Spleen (tissue), 13 donors: Measurements from ENCODE around the gene OR7G1. TPM values are rescaled to one million over a fixed set of nuclear protein-coding genes. Genes with fewer than 3 reads are reported as not detected.

Source experiments
- DNase-seq: peaks from one replicate; pipeline ENCODE4 v3.0.0-alpha.2; 2020
- H3K27ac ChIP-seq, 8 donors: fragments of 200-600 bp; sonication (generic) in 7 of 8; 1 replicate in 4 of 8; 2 replicates in 4 of 8; pipeline versions ENCODE4 v1.5.0 to v1.8.0; 2016 to 2021; ENCODE audit warnings: inconsistent platforms in 4 of 8, mild to moderate bottlenecking in 4 of 8, moderate library complexity in 1 of 8
- H3K27me3 ChIP-seq, 7 donors: fragments of 200-600 bp; sonication (generic) in 6 of 7; replicated peaks in 1 of 7; 1 replicate in 4 of 7; 2 replicates in 3 of 7; pipeline versions ENCODE4 v1.5.0 to v1.8.0; 2016 to 2021; ENCODE audit warnings: inconsistent platforms in 3 of 7, mild to moderate bottlenecking in 1 of 7
- H3K36me3 ChIP-seq, 6 donors: fragments of 200-600 bp; sonication (generic) in 5 of 6; 1 replicate in 4 of 6; 2 replicates in 2 of 6; pipeline versions ENCODE4 v1.5.0 to v1.8.0; 2016 to 2021; ENCODE audit warnings: inconsistent platforms in 2 of 6
- H3K4me1 ChIP-seq, 6 donors: fragments of 200-600 bp; sonication (generic) in 5 of 6; 1 replicate in 3 of 6; 2 replicates in 3 of 6; pipeline versions ENCODE4 v1.5.0 to v1.8.0; 2016 to 2021; ENCODE audit warnings: inconsistent platforms in 3 of 6
- H3K4me3 ChIP-seq, 8 donors: fragments of 200-600 bp; sonication (generic) in 7 of 8; 1 replicate in 4 of 8; 2 replicates in 4 of 8; pipeline versions ENCODE4 v1.5.0 to v1.8.0; 2016 to 2021; ENCODE audit warnings: inconsistent platforms in 4 of 8, mild to moderate bottlenecking in 4 of 8, moderate library complexity in 2 of 8
- H3K9me3 ChIP-seq, 8 donors: fragments of 200-600 bp; sonication (generic) in 7 of 8; 1 replicate in 4 of 8; 2 replicates in 4 of 8; pipeline versions ENCODE4 v1.5.0 to v1.8.0; 2016 to 2021; ENCODE audit warnings: inconsistent platforms in 4 of 8
- CTCF ChIP-seq, 11 experiments: fragments of 200-600 bp in 7 of 11; fragments of 450-650 bp in 4 of 11; sonication (generic) in 4 of 11; IDR thresholded peaks in 8 of 11; conservative IDR thresholded peaks in 3 of 11; 1 replicate in 7 of 11; 2 replicates in 4 of 11; pipeline versions ENCODE4 v1.4.0 to v1.8.0; 2016 to 2021; ENCODE audit warnings: antibody characterized with exemption in 11 of 11, inconsistent platforms in 4 of 11, mild to moderate bottlenecking in 1 of 11
- POLR2A ChIP-seq, 3 donors: fragments of 450-650 bp; IDR thresholded peaks; one replicate each; pipeline ENCODE4 v1.5.1; 2017; ENCODE audit warnings: antibody characterized with exemption in 3 of 3, mild to moderate bottlenecking in 1 of 3
- POLR2AphosphoS5 ChIP-seq, 3 donors: sonication (generic); formaldehyde crosslinking; IDR thresholded peaks; one replicate each; pipeline ENCODE4 v1.5.1; 2017; ENCODE audit warnings: antibody characterized with exemption in 3 of 3
- WGBS, 5 donors: extraction: QIAGEN DNeasy Blood & Tissue Kit in 3 of 5; methylation state at CpG; one replicate each; pipeline versions ENCODE4 v1.1.5 to v1.1.7; 2013 to 2018; 5-methylcytosine and 5-hydroxymethylcytosine counted together
- intact Hi-C: fragments of 100-400 bp; cut with DNase I; formaldehyde crosslinking; loops from one replicate; pipeline ENCODE4 v1.15.0; 2023; ENCODE audit warnings: low total_unique reads
- long read RNA-seq, 2 donors: transcript quantifications; one replicate each; lab custom pipeline, GENCODE V29; 2026
- polyA plus RNA-seq, 3 donors: library from polyadenylated mRNA; stranded (reverse); fragments of 200-250 nt; gene quantifications; one replicate each; pipeline ENCODE4 v1.2.1, GENCODE V29; 2013
- total RNA-seq, 7 donors: library from RNA; depleted of rRNA in 3 of 7; stranded (reverse); fragments of >200 nt in 3 of 7; fragmentation: NEBNext Ultra II Directional in 4 of 7; extraction: Animal tissue kit (Norgen Biotek cat#: 25700) in 4 of 7; gene quantifications; one replicate each; pipeline versions ENCODE4 v1.1.0 to v1.2.1, GENCODE V29; 2016 to 2021
- donor health status: healthy with polysubstance abuse.
- donor health status: DM: no; HTN: no; CAD: no; lungs with moderate emphysema.
- donor health status: DM: no; HTN: no; CAD: no.
- donor health status: Bipolar disorder and iron deficiency.
- donor health status: healthy.
- donor health status: DM: no; HTN: no; CAD: no.
- donor health status: DM: yes; HTN: yes; CAD: no.

The OR7G1 gene, protein sequence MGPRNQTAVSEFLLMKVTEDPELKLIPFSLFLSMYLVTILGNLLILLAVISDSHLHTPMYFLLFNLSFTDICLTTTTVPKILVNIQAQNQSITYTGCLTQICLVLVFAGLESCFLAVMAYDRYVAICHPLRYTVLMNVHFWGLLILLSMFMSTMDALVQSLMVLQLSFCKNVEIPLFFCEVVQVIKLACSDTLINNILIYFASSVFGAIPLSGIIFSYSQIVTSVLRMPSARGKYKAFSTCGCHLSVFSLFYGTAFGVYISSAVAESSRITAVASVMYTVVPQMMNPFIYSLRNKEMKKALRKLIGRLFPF
- total RNA-seq (not detected), polyA plus RNA-seq (not detected)
- long read RNA-seq, donor 1 = 0 reads
- long read RNA-seq, donor 2 = 0 reads

DNA sequence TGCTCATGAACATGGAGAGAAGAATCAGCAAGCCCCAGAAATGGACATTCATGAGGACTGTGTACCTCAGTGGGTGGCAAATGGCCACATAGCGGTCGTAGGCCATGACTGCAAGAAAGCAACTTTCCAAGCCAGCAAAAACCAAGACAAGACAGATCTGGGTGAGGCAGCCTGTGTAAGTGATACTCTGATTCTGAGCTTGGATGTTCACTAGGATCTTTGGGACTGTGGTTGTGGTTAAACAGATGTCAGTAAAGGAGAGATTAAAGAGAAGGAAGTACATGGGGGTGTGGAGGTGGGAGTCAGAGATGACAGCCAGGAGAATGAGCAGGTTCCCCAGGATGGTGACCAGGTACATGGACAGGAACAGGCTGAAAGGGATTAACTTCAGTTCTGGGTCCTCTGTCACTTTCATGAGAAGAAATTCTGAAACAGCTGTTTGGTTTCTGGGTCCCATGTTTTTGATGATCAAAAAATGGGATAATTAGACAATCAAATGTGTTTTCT, at the start of gene OR7G1:
Gene OR7G1, minus strand, starts transcription at position 457 of the 507 bp plus-strand sequence. Its CDS starts 0 bp downstream, at position 457.
- no peak for TF ChIP-seq CTCF (IDR thresholded peaks at IDR 0.05 in 8 of 11, conservative IDR thresholded peaks at IDR 0.05 in 3 of 11)
- TF ChIP-seq POLR2AphosphoS5 (IDR thresholded peaks at IDR 0.05) = no peak
- TF ChIP-seq POLR2A (IDR thresholded peaks at IDR 0.05) = no peak
- 75 to 91% (median 90%) methylated on average over 2 of the region's 2 CpGs for WGBS, 5 donors
- no peak within 1 kb of the TSS for H3K4me3 ChIP-seq
- H3K27me3 ChIP-seq = peaks cover 0 to 41% (median 0%) of the 10 kb centered on the region in 7 donors
- intact Hi-C loops = no loop called here
- H3K36me3 ChIP-seq = no peaks in the 10 kb centered on the region
- no peak for DNase-seq
- no peaks in the 10 kb centered on the region for H3K9me3 ChIP-seq
- no peaks in the 10 kb centered on the region for H3K4me1 ChIP-seq
- H3K27ac ChIP-seq = no peak within 1 kb of the TSS

GRCh38 chr19:9165261-9165660, 49.7 kb upstream of the OR7G1 start:
- Histone ChIP-seq H3K4me3 (no peak overlapping the region), H3K4me1 (no peaks in the 10 kb centered on the region), H3K27ac (no peak overlapping the region), H3K36me3 (peaks cover 16 to 77% (median 46%) of the 10 kb centered on the region in 6 donors), H3K9me3 (peaks cover 0 to 44% (median 25%) of the 10 kb centered on the region in 8 donors), H3K27me3 (no peaks in the 10 kb centered on the region)
- TF ChIP-seq CTCF (IDR thresholded peaks at IDR 0.05 in 8 of 11, conservative IDR thresholded peaks at IDR 0.05 in 3 of 11) (no peak), POLR2A (IDR thresholded peaks at IDR 0.05) (no peak), POLR2AphosphoS5 (IDR thresholded peaks at IDR 0.05) (no peak)
- DNase-seq = no peak
- WGBS, 5 donors = 89 to 95% (median 94%) methylated on average over 3 of the region's 3 CpGs
- intact Hi-C loops = no loop called here

- Histone ChIP-seq H3K27ac (no peak overlapping the region), H3K4me3 (no peak overlapping the region), H3K9me3 (peaks cover 0 to 52% (median 32%) of the 10 kb centered on the region in 8 donors), H3K36me3 (peaks cover 22 to 100% (median 84%) of the 10 kb centered on the region in 6 donors), H3K4me1 (peaks cover 0 to 10% (median 6%) of the 10 kb centered on the region in 6 donors), H3K27me3 (no peaks in the 10 kb centered on the region)
- DNase-seq = no peak
- TF ChIP-seq POLR2AphosphoS5 (IDR thresholded peaks at IDR 0.05) (no peak), CTCF (IDR thresholded peaks at IDR 0.05 in 8 of 11, conservative IDR thresholded peaks at IDR 0.05 in 3 of 11) (no peak), POLR2A (IDR thresholded peaks at IDR 0.05) (no peak)
- intact Hi-C loops = no loop called here
- WGBS, 5 donors = 97 to 98% (median 98%) methylated on average over 12 of the region's 12 CpGs
Observed at GRCh38 chr19:9161427-9161826, 45.9 kb upstream of the OR7G1 start.

DNA sequence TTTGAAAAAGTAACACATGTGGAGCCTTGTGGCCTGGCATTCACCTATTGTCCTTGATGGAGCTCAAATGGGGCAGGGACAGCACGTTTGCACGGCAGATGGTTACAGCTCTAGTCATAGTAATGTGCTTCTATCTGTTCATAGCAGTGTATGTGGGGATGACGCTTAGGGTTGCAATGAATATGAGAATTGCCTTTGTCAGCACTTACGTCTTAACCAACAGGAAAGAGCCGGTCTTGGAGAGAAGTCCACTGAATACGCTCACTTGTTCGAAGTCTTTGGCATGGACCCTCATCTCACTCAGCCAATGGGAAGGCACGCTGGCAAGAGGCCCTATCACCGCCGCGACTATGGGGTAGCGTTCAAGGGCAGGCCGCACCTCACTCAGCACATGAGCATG, 44.3 kb upstream of the OR7G1 start:
- Histone ChIP-seq H3K4me3 (no peak overlapping the region), H3K9me3 (peaks cover 0 to 61% (median 42%) of the 10 kb centered on the region in 8 donors), H3K36me3 (peaks cover 22 to 100% (median 90%) of the 10 kb centered on the region in 6 donors), H3K27ac (no peak overlapping the region), H3K27me3 (no peaks in the 10 kb centered on the region), H3K4me1 (peaks cover 6 to 26% (median 14%) of the 10 kb centered on the region in 6 donors)
- intact Hi-C loops = no loop called here
- WGBS, 5 donors = 94 to 98% (median 98%) methylated on average over 13 of the region's 13 CpGs
- DNase-seq = no peak
- TF ChIP-seq POLR2AphosphoS5 (IDR thresholded peaks at IDR 0.05) = no peak
- no peak for TF ChIP-seq POLR2A (IDR thresholded peaks at IDR 0.05)
- TF ChIP-seq CTCF (IDR thresholded peaks at IDR 0.05 in 8 of 11, conservative IDR thresholded peaks at IDR 0.05 in 3 of 11) = no peak
